B cell (primary cell): ENCODE results near the gene HSPB6. TPM values are rescaled to one million over a fixed set of nuclear protein-coding genes. Genes with fewer than 3 reads are reported as not detected.
A peak's percentile ranks its signal among the peaks of the same experiment; 100 is the strongest.

Experiments
- ATAC-seq: fragments of 200-7000 bp; cut with Tn5 transposase; one replicate; pipeline ENCODE4 v1.10.0; 2021; ENCODE audit warnings: low read depth, mild to moderate bottlenecking, moderate number of reproducible peaks, moderate library complexity
- CTCF ChIA-PET: fragments of 350-600 bp; sonication (Branson Sonifier 250); formaldehyde crosslinking; loops from one replicate; lab custom pipeline; 2021; ENCODE audit warnings: antibody characterized with exemption, inconsistent platforms; lab: Charles Lee
- POLR2A ChIA-PET: fragments of 350-600 bp; sonication (Branson Sonifier 250); formaldehyde crosslinking; loops from one replicate; lab custom pipeline; 2021; ENCODE audit warnings: antibody characterized with exemption; lab: Charles Lee
- DNase-seq: peaks from one replicate; pipeline ENCODE4 v3.0.0; 2013
- H2AFZ ChIP-seq: 2 replicates; pipeline ENCODE4 v1.6.1; 2012; ENCODE audit warnings: mild to moderate bottlenecking, low read depth, low read length; ENCODE audit not compliant: insufficient read depth, poor library complexity, severe bottlenecking
- H3K27ac ChIP-seq, 2 donors: 1 replicate in 1 of 2; 2 replicates in 1 of 2; pipeline ENCODE4 v1.5.1; 2012 to 2013; ENCODE audit warnings: low read length in 2 of 2, mild to moderate bottlenecking in 2 of 2, moderate library complexity in 1 of 2
- H3K27me3 ChIP-seq, 4 experiments: fragments of 200-600 bp in 1 of 4; sonication (generic) in 1 of 4; replicated peaks in 1 of 4; 1 replicate in 2 of 4; 2 replicates in 2 of 4; pipeline versions ENCODE4 v1.6.1 to v1.7.0; 2013 to 2016; ENCODE audit warnings: low read length in 3 of 4, mild to moderate bottlenecking in 2 of 4, mixed read lengths in 1 of 4, moderate library complexity in 1 of 4; ENCODE audit not compliant: insufficient read depth in 4 of 4, control insufficient read depth in 3 of 4; ENCODE audit errors: control extremely low read depth in 1 of 4
- H3K36me3 ChIP-seq, 2 experiments: replicated peaks in 1 of 2; 1 replicate in 1 of 2; 2 replicates in 1 of 2; pipeline versions ENCODE4 v1.6.1 to v1.7.1; 2013; ENCODE audit warnings: low read length in 1 of 2; ENCODE audit not compliant: insufficient read depth in 2 of 2, control insufficient read depth in 1 of 2; ENCODE audit errors: control extremely low read depth in 1 of 2, extremely low read depth in 1 of 2
- H3K4me1 ChIP-seq, 2 donors: fragments of 200-600 bp in 1 of 2; sonication (generic) in 1 of 2; 1 replicate in 1 of 2; 2 replicates in 1 of 2; pipeline versions ENCODE4 v1.5.1 to v1.6.1; 2013 to 2017; ENCODE audit warnings: low read length in 2 of 2; ENCODE audit not compliant: control insufficient read depth in 2 of 2, insufficient read depth in 2 of 2
- H3K4me2 ChIP-seq: replicated peaks from 2 replicates; pipeline ENCODE3; 2012; ENCODE audit warnings: mild to moderate bottlenecking, low read depth, low read length; ENCODE audit not compliant: poor library complexity, severe bottlenecking
- H3K4me3 ChIP-seq, 5 experiments: fragments of 200-600 bp in 1 of 5; sonication (generic) in 1 of 5; 1 replicate in 3 of 5; 2 replicates in 2 of 5; pipeline versions ENCODE4 v1.5.1 to v1.7.0; 2011 to 2016; ENCODE audit warnings: low read length in 4 of 5, mild to moderate bottlenecking in 4 of 5, low read depth in 2 of 5, control low read depth in 1 of 5, moderate library complexity in 1 of 5; ENCODE audit not compliant: insufficient read depth in 1 of 5; ENCODE audit errors: control extremely low read depth in 1 of 5, extremely low read depth in 1 of 5
- H3K79me2 ChIP-seq: fragments of 200-600 bp; sonication (generic); one replicate; pipeline ENCODE4 v1.6.0; 2016; ENCODE audit warnings: low read length; ENCODE audit not compliant: control insufficient read depth, insufficient read depth
- H3K9ac ChIP-seq: fragments of 200-600 bp; sonication (generic); 2 replicates; pipeline ENCODE4 v1.6.1; 2017; ENCODE audit warnings: mild to moderate bottlenecking, low read length, moderate library complexity
- H3K9me3 ChIP-seq, 3 donors: one replicate each; pipeline versions ENCODE4 v1.6.1 to v1.7.1; 2013; ENCODE audit warnings: low read length in 2 of 3; ENCODE audit not compliant: control insufficient read depth in 2 of 3, insufficient read depth in 1 of 3; ENCODE audit errors: control extremely low read depth in 1 of 3
- H4K20me1 ChIP-seq: 2 replicates; pipeline ENCODE4 v1.6.0; 2012; ENCODE audit warnings: mild to moderate bottlenecking, low read length; ENCODE audit not compliant: insufficient read depth, control insufficient read depth, poor library complexity, severe bottlenecking
- H3K27ac Mint-ChIP-seq: one replicate; pipeline ENCODE4 v1.8.0; 2021; ENCODE audit warnings: mixed read lengths
- H3K27me3 Mint-ChIP-seq: one replicate; pipeline ENCODE4 v1.8.0; 2021; ENCODE audit warnings: mixed read lengths
- H3K4me1 Mint-ChIP-seq: one replicate; pipeline ENCODE4 v1.8.0; 2021; ENCODE audit warnings: mixed read lengths
- H3K4me3 Mint-ChIP-seq: one replicate; pipeline ENCODE4 v1.8.0; 2021; ENCODE audit warnings: mixed read lengths
- H3K9me3 Mint-ChIP-seq: one replicate; pipeline ENCODE4 v1.8.0; 2022; ENCODE audit warnings: mixed read lengths; ENCODE audit not compliant: insufficient read depth
- CTCF ChIP-seq: fragments of 200-600 bp; IDR thresholded peaks from one replicate; pipeline ENCODE4 v1.8.0; 2022; ENCODE audit warnings: antibody characterized with exemption, mild to moderate bottlenecking
- EZH2 ChIP-seq: IDR thresholded peaks from 2 replicates; pipeline ENCODE4 v1.6.1; 2012; ENCODE audit warnings: borderline replicate concordance, low read depth, mild to moderate bottlenecking, moderate library complexity, low read length; ENCODE audit not compliant: insufficient read depth, poor library complexity, severe bottlenecking
- WGBS: methylation state at CpG from one replicate; pipeline ENCODE4 v1.1.5; 2013; ENCODE audit warnings: missing lambda C conversion rate; ENCODE audit not compliant: insufficient coverage; 5-methylcytosine and 5-hydroxymethylcytosine counted together
- intact Hi-C: fragments of 100-400 bp; cut with micrococcal nuclease; formaldehyde crosslinking; loops from one replicate; pipeline ENCODE4 v1.10.0; 2022
- polyA plus RNA-seq: library from polyadenylated mRNA; depleted of rRNA; stranded (reverse); fragments of >200 nt; gene quantifications from 2 replicates; pipeline ENCODE4 v1.2.3, GENCODE V29; 2012
- total RNA-seq, 2 donors: library from RNA; stranded (reverse); fragments of 120-200 nt in 1 of 2; gene quantifications; 1 replicate in 1 of 2; 2 replicates in 1 of 2; pipeline versions ENCODE4 v1.2.3 to v1.2.4, GENCODE V29; 2013 to 2022

The HSPB6 gene
- total and polyA plus RNA-seq, 2 donors (not counting 1 experiment from before 2014, with no cell fraction given) = not detected

- Histone ChIP-seq H2AFZ (peak within 1 kb of the TSS; percentile 77), H3K9me3 (no peaks in the 10 kb centered on the region), H4K20me1 (no peaks in the 10 kb centered on the region), H3K79me2 (peaks cover 70% of the 10 kb centered on the region), H3K4me3 (peak within 1 kb of the TSS; percentile 66 to 93 (median 91)), H3K4me1 (peaks cover 38 to 63% of the 10 kb centered on the region in 2 donors), H3K4me2 (peak within 1 kb of the TSS; percentile 87), H3K27me3 (no peaks in the 10 kb centered on the region), H3K27ac (peak within 1 kb of the TSS; percentile 98), H3K36me3 (no peaks in the 10 kb centered on the region), H3K9ac (peak within 1 kb of the TSS; percentile 93)
- Mint-ChIP-seq H3K27ac (peak within 1 kb of the TSS; percentile 98), H3K4me1 (peaks cover 63% of the 10 kb centered on the region), H3K4me3 (peak within 1 kb of the TSS; percentile 94), H3K9me3 (no peaks in the 10 kb centered on the region), H3K27me3 (no peaks in the 10 kb centered on the region)
- ChIA-PET POLR2A (interaction anchor here (0.5 to 2.3 kb wide), 10 partner anchors 11 to 535 kb away, joined by 3 to 17 read pairs (median 4); partner anchors contain the start of genes COX6B1, HSPB6 and KMT2B), CTCF (interaction anchor here (0.6 to 2.3 kb wide), 3 partner anchors 43 to 158 kb away, joined by 3 to 4 read pairs (median 4); no protein-coding TSS in a partner anchor)
- ATAC-seq (peak; percentile 44), DNase-seq (peak; percentile 99)
- intact Hi-C loops = loop anchor here (1.0 to 10.0 kb wide), 5 partner anchors 28 to 469 kb away; partner anchors contain the start of genes ALKBH6, ARHGAP33, HCST and ZNF146
- no peak for TF ChIP-seq CTCF
- TF ChIP-seq EZH2 = no peak
- whole genome bisulfite sequencing = 2% methylated on average over 29 of the region's 40 CpGs
Observed at GRCh38 chr19:35745328-35746086, 11.3 kb downstream of the HSPB6 start, which contains the start of the genes PSENEN and U2AF1L4. PSENEN (plus strand) TSS chr19:35745651; CDS start chr19:35745931, 280 bp downstream. U2AF1L4 (minus strand) TSS chr19:35745418; CDS start chr19:35745391, 27 bp downstream.
